Measurements from ENCODE around the gene KY.
"Not testable (repeated sequence)": the region's sequence is repeated elsewhere in the genome, so short reads cannot be mapped to it uniquely, and the experiment has no call there.

KY gene

DNA sequence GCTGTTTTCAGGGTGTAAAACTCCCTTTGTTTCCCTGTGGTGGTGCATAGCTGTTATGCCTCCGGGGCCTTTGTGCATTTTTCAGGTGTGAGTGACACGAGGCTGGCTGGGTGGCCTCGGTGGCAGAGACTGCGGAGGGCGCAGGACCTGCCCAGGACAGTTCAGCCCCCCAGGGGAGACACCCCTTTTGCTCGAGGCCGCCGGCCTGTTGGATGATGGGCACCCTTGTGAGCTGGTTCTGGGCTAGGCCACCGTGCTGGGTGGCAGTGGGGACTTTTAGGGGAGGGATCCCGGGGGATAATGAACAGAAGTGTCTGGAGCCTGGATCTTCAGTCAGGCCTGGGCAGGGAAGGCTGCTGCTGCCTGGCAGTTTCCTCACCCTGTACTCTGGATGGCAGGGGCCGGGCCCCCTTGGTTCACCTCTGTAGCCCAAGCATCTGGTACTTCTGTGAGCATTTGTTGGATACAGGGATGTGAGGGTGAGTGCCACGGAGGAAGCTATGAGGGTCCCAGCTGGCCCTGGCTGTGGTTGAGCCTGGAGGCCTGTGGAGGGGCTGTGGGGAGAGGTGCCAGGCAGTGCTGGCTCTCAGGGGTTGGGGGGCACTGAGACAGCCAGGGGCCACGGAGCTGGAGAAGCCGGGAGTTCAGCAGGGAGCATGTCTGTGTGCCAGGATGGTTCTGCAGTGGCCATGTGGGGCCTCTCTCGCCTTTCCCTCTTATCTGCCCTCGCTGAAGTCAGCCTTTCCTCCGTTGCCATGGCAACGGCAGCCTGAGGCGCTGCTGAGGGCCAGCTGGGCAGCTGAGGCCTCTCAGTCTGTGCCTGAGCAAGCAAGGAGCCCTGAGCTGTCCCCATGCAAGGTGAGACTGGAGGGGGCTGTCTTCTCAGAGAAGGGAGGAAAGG lies 49.0 kb downstream of the KY start:
- no peak for DNase-seq (ENCODE audit: low read depth)

DNA sequence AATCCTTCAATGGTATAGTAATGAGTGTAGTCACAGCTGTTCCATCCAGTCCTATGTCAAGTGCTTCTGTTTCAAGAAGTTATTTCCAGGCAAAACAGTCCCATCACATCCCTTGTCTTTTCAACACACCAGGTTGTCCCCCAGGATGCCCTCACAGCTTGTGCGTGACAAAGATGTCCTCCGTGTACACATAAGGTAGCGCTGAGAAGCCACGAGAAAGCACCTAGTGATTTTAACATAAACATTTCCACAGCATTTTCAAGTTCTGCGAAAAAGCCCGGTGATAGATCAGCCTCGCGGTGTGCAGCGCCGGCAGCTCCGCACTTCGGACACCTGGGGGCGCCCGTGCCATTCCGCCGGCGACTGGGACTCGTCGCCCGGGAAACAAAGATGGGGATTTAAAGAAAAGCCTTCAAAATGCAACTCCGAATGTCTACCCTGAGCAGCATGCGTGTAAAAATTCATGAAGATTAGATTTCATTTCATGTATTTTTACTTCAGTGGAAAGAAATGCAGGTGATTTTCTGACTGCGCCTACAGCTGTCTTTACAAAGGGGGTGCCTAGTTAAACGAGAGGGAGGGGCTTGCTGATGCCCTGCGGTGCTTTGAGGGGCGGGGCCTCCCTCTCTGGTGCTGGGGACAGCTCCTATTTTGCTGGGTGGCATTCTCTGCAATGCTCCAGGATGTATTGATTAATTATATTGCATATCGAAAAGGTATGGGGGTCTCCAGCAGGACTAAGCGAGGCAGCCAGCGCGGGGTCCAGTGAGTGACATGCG lies 49.9 kb downstream of the KY start:
- peak; percentile 27 for DNase-seq (ENCODE audit: low read depth)

DNA sequence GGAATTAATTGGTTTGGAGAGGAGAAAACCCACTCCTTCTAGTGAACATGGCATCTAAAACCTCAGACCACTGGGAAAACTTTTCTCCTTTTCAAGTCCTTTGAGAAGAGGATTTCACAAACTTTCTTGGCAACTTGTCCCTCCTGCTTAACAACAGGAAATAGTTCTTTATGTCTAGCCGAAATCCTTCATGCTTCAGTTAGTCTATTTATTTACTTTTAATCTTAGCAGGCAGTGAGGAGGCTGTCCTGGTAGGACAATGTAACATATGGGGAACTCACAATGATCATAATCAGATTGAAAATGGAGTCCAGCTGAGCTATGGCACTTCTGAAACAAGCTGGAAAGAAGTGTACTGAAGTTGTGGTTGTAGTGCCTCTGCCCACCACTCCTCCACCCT lies 50.6 kb downstream of the KY start:
- DNase-seq (ENCODE audit: low read depth): no peak

GRCh38 chr3:134598763-134599545 lies 51.9 kb downstream of the KY start:
- no peak for DNase-seq (ENCODE audit: low read depth)

- no peak for DNase-seq (ENCODE audit: low read depth)
These were observed 53.3 kb downstream of the KY start for GRCh38 chr3:134597390-134597970.

DNA sequence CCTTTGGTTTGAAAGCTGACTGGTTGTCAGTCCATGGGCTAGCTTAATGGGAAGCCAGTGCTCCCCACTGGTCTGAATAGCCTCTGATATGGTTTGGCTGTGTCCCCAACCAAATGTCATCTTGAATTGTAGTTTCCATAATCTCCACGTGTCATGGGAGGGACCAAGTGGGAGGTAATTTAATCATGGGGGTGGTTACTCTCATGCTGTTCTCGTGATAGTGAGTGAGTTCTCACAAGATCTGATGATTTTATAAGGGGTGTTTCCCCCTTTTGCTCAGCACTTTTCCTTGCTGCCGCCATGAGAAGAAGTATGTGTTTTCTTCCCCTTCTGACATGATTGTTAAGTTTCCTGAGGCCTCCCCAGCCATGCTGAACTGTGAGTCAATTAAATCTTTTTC lies 55.8 kb downstream of the KY start:
- not testable (repeated sequence) for DNase-seq (ENCODE audit: low read depth)

- no peak for DNase-seq (ENCODE audit: low read depth)
These were observed 56.5 kb downstream of the KY start for GRCh38 chr3:134594331-134594741.

GRCh38 chr3:134592806-134593205 lies 58.0 kb downstream of the KY start:
- DNase-seq (ENCODE audit: low read depth): no peak

- DNase-seq (ENCODE audit: low read depth): no peak
These were observed 60.1 kb downstream of the KY start for GRCh38 chr3:134590766-134591165.

GRCh38 chr3:134579141-134579665 lies 71.6 kb downstream of the KY start:
- no peak for DNase-seq (ENCODE audit: low read depth)

- DNase-seq (ENCODE audit: low read depth): no peak
These were observed 74.0 kb downstream of the KY start for GRCh38 chr3:134576831-134577230.

- no peak for DNase-seq (ENCODE audit: low read depth)
These were observed 74.4 kb downstream of the KY start for GRCh38 chr3:134576426-134576825.

DNA sequence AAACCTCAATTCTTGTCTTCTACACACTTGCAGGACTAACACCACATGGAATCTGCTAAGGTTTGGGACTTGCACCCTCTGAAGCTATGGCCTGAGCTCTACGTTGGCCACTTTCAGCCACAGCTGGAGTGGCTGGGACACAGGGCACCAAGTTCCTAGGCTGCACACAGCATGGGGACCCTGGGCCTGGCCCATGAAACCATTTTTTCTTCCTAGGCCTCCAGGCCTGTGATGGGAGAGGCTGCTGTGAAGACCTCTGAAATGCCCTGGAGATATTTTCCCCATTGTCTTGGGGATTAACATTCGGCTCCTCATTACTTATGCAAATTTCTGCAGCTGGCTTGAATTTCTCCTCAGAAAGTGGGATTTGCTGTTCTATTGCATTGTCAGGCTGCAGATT lies 80.9 kb downstream of the KY start:
- DNase-seq (ENCODE audit: low read depth): not testable (repeated sequence)

GRCh38 chr3:134568790-134569189 lies 82.0 kb downstream of the KY start:
- DNase-seq (ENCODE audit: low read depth): no peak

- no peak for DNase-seq (ENCODE audit: low read depth)
These were observed 83.2 kb downstream of the KY start for GRCh38 chr3:134567605-134568004.

DNA sequence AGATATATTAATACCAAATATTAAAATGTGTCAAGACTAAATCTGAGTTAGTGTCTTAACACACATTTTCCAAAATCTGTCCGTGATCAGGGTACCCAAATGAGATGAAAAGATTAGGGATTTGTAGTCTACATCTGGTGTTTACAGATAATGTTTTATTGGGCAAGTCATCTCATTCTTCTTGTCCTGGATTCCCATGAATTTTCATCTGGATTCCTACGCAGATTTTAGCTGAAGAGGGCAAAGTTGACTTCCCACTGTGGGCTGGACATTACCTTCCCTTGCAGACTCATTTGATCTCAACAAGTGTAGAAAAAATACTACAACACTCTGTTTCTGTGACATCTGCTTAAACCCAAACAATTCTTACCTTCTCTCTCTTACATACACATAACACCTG lies 85.8 kb downstream of the KY start:
- DNase-seq (ENCODE audit: low read depth): no peak

DNA sequence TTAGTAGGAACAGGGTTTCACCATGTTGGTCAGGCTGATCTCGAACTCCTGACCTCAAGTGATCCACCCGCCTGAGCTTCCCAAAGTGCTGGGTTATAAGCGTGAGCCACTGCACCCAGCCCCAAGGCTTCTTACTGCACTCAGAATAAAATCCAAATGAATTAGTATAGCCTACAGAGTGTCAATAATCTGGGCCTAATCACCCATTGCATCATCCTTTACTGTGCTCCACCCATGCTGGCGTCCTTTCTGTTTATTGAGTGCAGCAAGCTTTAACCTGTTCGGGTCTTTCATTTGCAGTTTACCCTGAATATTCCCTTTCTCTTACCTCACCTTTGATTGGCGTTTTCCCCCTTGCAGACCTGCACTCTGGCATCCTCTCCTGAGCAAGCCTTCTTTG lies 87.2 kb downstream of the KY start:
- no peak for DNase-seq (ENCODE audit: low read depth)

GRCh38 chr3:134562055-134562454 lies 88.8 kb downstream of the KY start:
- no peak for DNase-seq (ENCODE audit: low read depth)

GRCh38 chr3:134559591-134559990 lies 91.2 kb downstream of the KY start:
- DNase-seq (ENCODE audit: low read depth): no peak

All from stimulated activated CD8-positive, alpha-beta memory T cell treated with anti-CD3 and anti-CD28 coated beads, Interleukin-12 subunit alpha, Interleukin-12 subunit beta, amount 100 ng/mL, for 1 hour (primary cell).